ENCODE measurements around the gene TAS2R20. TPM values are rescaled to one million over a fixed set of nuclear protein-coding genes. Genes with fewer than 3 reads are reported as not detected.

The TAS2R20 gene
- total RNA-seq, 1 donor from 2014 or later: 0.82 TPM

GRCh38 chr12:10982244-10982643, 15.9 kb downstream of the TAS2R20 start:
- Mint-ChIP-seq H3K4me1 (ENCODE audit: low read depth) (no peaks in the 10 kb centered on the region), H3K36me3 (ENCODE audit: low read depth) (peaks cover 2% of the 10 kb centered on the region), H3K27me3 (ENCODE audit: low read depth) (no peaks in the 10 kb centered on the region), H3K27ac (ENCODE audit: unreplicated experiment) (no peak overlapping the region), H3K9me3 (ENCODE audit: low read depth) (peaks cover 8% of the 10 kb centered on the region), H3K4me3 (ENCODE audit: unreplicated experiment) (no peak overlapping the region)
- TF ChIP-seq, protein P1, sequence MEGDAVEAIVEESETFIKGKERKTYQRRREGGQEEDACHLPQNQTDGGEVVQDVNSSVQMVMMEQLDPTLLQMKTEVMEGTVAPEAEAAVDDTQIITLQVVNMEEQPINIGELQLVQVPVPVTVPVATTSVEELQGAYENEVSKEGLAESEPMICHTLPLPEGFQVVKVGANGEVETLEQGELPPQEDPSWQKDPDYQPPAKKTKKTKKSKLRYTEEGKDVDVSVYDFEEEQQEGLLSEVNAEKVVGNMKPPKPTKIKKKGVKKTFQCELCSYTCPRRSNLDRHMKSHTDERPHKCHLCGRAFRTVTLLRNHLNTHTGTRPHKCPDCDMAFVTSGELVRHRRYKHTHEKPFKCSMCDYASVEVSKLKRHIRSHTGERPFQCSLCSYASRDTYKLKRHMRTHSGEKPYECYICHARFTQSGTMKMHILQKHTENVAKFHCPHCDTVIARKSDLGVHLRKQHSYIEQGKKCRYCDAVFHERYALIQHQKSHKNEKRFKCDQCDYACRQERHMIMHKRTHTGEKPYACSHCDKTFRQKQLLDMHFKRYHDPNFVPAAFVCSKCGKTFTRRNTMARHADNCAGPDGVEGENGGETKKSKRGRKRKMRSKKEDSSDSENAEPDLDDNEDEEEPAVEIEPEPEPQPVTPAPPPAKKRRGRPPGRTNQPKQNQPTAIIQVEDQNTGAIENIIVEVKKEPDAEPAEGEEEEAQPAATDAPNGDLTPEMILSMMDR (IDR thresholded peaks at IDR 0.05): no peak
- no peak for DNase-seq (ENCODE audit: low spot score)

GRCh38 chr12:10974965-10975364, 23.1 kb downstream of the TAS2R20 start:
- TF ChIP-seq, protein P1 (IDR thresholded peaks at IDR 0.05): no peak
- Mint-ChIP-seq H3K4me3 (ENCODE audit: unreplicated experiment) (no peak overlapping the region), H3K9me3 (ENCODE audit: low read depth) (peaks cover 17% of the 10 kb centered on the region), H3K27ac (ENCODE audit: unreplicated experiment) (no peak overlapping the region), H3K36me3 (ENCODE audit: low read depth) (no peaks in the 10 kb centered on the region), H3K27me3 (ENCODE audit: low read depth) (no peaks in the 10 kb centered on the region), H3K4me1 (ENCODE audit: low read depth) (no peaks in the 10 kb centered on the region)
- DNase-seq (ENCODE audit: low spot score): no peak

GRCh38 chr12:10968765-10969456, 29.2 kb downstream of the TAS2R20 start:
- no peaks in the 10 kb centered on the region for H3K27me3 Mint-ChIP-seq (ENCODE audit: low read depth)
- peak overlapping the region; percentile 1 for H3K27ac Mint-ChIP-seq (ENCODE audit: unreplicated experiment)
- H3K4me1 Mint-ChIP-seq (ENCODE audit: low read depth): peaks cover 13% of the 10 kb centered on the region
- no peak for DNase-seq (ENCODE audit: low spot score)
- H3K4me3 Mint-ChIP-seq (ENCODE audit: unreplicated experiment): no peak overlapping the region
- no peaks in the 10 kb centered on the region for H3K36me3 Mint-ChIP-seq (ENCODE audit: low read depth)
- TF ChIP-seq, protein P1 (IDR thresholded peaks at IDR 0.05): no peak
- no peaks in the 10 kb centered on the region for H3K9me3 Mint-ChIP-seq (ENCODE audit: low read depth)

- no peaks in the 10 kb centered on the region for H3K9me3 Mint-ChIP-seq (ENCODE audit: low read depth)
- DNase-seq (ENCODE audit: low spot score): no peak
- no peak overlapping the region for H3K27ac Mint-ChIP-seq (ENCODE audit: unreplicated experiment)
- H3K4me3 Mint-ChIP-seq (ENCODE audit: unreplicated experiment): no peak overlapping the region
- no peaks in the 10 kb centered on the region for H3K36me3 Mint-ChIP-seq (ENCODE audit: low read depth)
- peaks cover 13% of the 10 kb centered on the region for H3K4me1 Mint-ChIP-seq (ENCODE audit: low read depth)
- no peaks in the 10 kb centered on the region for H3K27me3 Mint-ChIP-seq (ENCODE audit: low read depth)
- TF ChIP-seq, protein P1 (IDR thresholded peaks at IDR 0.05): no peak
Observed at GRCh38 chr12:10967409-10967808, 30.7 kb downstream of the TAS2R20 start.

DNA sequence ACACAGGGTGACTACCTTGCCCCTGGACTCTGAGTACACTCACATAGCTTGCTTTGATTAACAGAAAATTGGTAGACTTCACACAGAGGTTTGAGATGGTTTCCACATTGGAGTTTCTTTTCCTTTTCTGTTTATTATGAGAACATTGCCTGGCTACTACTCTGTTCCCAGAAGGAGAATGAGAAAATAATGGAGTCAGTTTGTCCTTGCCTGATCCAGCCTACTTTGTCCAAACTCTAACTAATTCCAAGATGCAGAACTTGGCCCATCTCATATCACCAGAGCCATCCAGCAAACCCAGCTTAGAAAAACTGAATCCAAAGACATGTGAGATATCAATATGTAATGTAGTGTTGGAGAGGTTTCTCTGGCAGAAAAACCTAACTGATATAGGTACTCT, 31.8 kb downstream of the TAS2R20 start:
- H3K27me3 Mint-ChIP-seq (ENCODE audit: low read depth): no peaks in the 10 kb centered on the region
- no peak overlapping the region for H3K27ac Mint-ChIP-seq (ENCODE audit: unreplicated experiment)
- peaks cover 3% of the 10 kb centered on the region for H3K36me3 Mint-ChIP-seq (ENCODE audit: low read depth)
- peaks cover 13% of the 10 kb centered on the region for H3K4me1 Mint-ChIP-seq (ENCODE audit: low read depth)
- TF ChIP-seq, protein P1 (IDR thresholded peaks at IDR 0.05): no peak
- DNase-seq (ENCODE audit: low spot score): no peak
- H3K9me3 Mint-ChIP-seq (ENCODE audit: low read depth): no peaks in the 10 kb centered on the region
- H3K4me3 Mint-ChIP-seq (ENCODE audit: unreplicated experiment): no peak overlapping the region

All from chondrocyte (in vitro differentiated cells).